K562 (cell line): ENCODE data around the gene LPIN1. TPM values are rescaled to one million over a fixed set of nuclear protein-coding genes. Genes with fewer than 3 reads are reported as not detected.

Experiments
- ATAC-seq: fragments of 200-7000 bp; cut with Tn5 transposase; 3 replicates; pipeline ENCODE4 v1.9.1; 2020; ENCODE audit warnings: moderate library complexity
- BruUV-seq: library from RNA; stranded (reverse); fragments of 400-500 nt; replicated peaks from 2 replicates; lab custom pipeline; 2021; lab: Mats Ljungman, UMichigan
- CTCF ChIA-PET: fragments of 300-600 bp; formaldehyde crosslinking; extraction: SDS; loops from one replicate; lab custom pipeline; 2021; ENCODE audit warnings: low intra/inter-chr PET ratio; lab: Yijun Ruan, JAX
- POLR2A ChIA-PET: fragments of 300-600, 350-650 bp; sonication (Branson Sonifier 250); formaldehyde crosslinking; extraction: SDS; loops from one replicate; lab custom pipeline; 2021; ENCODE audit warnings: antibody characterized with exemption, inconsistent platforms; lab: Yijun Ruan, JAX
- DNase-seq, 4 experiments: peaks; one replicate each; pipeline versions ENCODE4 v3.0.0 to v3.0.0-alpha.2; 2011 to 2018; ENCODE audit warnings: low spot score in 3 of 4, mixed read lengths in 3 of 4; ENCODE audit errors: extremely low read depth in 1 of 4
- FAIRE-seq: peaks from 2 replicates; lab custom pipeline; 2011; peaks lifted over from hg19 to GRCh38; lab: Jason Lieb, UNC
- H2AFZ ChIP-seq: 2 replicates; pipeline ENCODE4 v1.6.0; 2011; ENCODE audit warnings: low read depth, low read length, control low read depth, inconsistent platforms
- H3K27ac ChIP-seq: fragments of 200-600 bp; 3 replicates; pipeline ENCODE4 v1.8.0; 2011; ENCODE audit warnings: low read depth, mild to moderate bottlenecking, control low read depth, inconsistent platforms, low read length, moderate library complexity, mixed read lengths; ENCODE audit errors: extremely low read depth
- H3K27me3 ChIP-seq, 2 experiments: fragments of 300-600 bp in 1 of 2; 2 replicates in 1 of 2; 3 replicates in 1 of 2; pipeline versions ENCODE4 v1.6.0 to v1.8.0; 2011; ENCODE audit warnings: inconsistent platforms in 2 of 2, low read length in 2 of 2, mild to moderate bottlenecking in 1 of 2, mixed read lengths in 1 of 2, moderate library complexity in 1 of 2; ENCODE audit not compliant: control insufficient read depth in 2 of 2, insufficient read depth in 2 of 2
- H3K36me3 ChIP-seq: fragments of 300-600 bp; 3 replicates; pipeline ENCODE4 v1.8.0; 2011; ENCODE audit warnings: mild to moderate bottlenecking, low read length, inconsistent platforms; ENCODE audit not compliant: control insufficient read depth, insufficient read depth
- H3K4me1 ChIP-seq, 2 experiments: fragments of 200-600 bp in 1 of 2; replicated peaks in 1 of 2; 2 replicates in 1 of 2; 3 replicates in 1 of 2; pipeline versions ENCODE4 v1.5.1 to v1.8.0; 2011; ENCODE audit warnings: inconsistent platforms in 2 of 2, low read length in 2 of 2, mild to moderate bottlenecking in 1 of 2, mixed read lengths in 1 of 2, moderate library complexity in 1 of 2; ENCODE audit not compliant: control insufficient read depth in 2 of 2, insufficient read depth in 2 of 2
- H3K4me2 ChIP-seq: 2 replicates; pipeline ENCODE4 v1.6.1; 2011; ENCODE audit warnings: low read length, control low read depth, inconsistent platforms, mixed read lengths; ENCODE audit not compliant: insufficient read depth
- H3K4me3 ChIP-seq: fragments of 200-600 bp; sonication (generic), shearing (Covaris generic); 2 replicates; pipeline ENCODE4 v1.5.1; 2016; ENCODE audit warnings: control low read depth, inconsistent platforms
- H3K79me2 ChIP-seq: fragments of 200-600 bp; 3 replicates; pipeline ENCODE4 v1.8.0; 2011; ENCODE audit warnings: low read length, inconsistent platforms; ENCODE audit not compliant: control insufficient read depth, insufficient read depth
- H3K9ac ChIP-seq, 2 experiments: 2 replicates each; pipeline versions ENCODE4 v1.6.0 to v1.6.1; 2011; ENCODE audit warnings: low read depth in 2 of 2, low read length in 2 of 2, control low read depth in 1 of 2, inconsistent platforms in 1 of 2, mild to moderate bottlenecking in 1 of 2, mixed read lengths in 1 of 2; ENCODE audit not compliant: insufficient read depth in 1 of 2
- H3K9me1 ChIP-seq: one replicate; pipeline ENCODE4 v1.6.0; 2011; ENCODE audit warnings: inconsistent platforms, mild to moderate bottlenecking, low read length, moderate library complexity; ENCODE audit not compliant: control insufficient read depth, insufficient read depth
- H3K9me3 ChIP-seq: replicated peaks from 2 replicates; pipeline ENCODE4 v1.5.1; 2011; ENCODE audit warnings: low read depth, low read length, inconsistent platforms; ENCODE audit not compliant: control insufficient read depth, insufficient read depth
- H4K20me1 ChIP-seq: replicated peaks from 2 replicates; pipeline ENCODE4 v1.6.1; 2011; ENCODE audit warnings: low read length, inconsistent platforms, mixed read lengths; ENCODE audit not compliant: control insufficient read depth, insufficient read depth
- CTCFL ChIP-seq: IDR thresholded peaks from 2 replicates; pipeline ENCODE4 v1.6.1; 2011; ENCODE audit warnings: borderline replicate concordance, low read depth, mild to moderate bottlenecking, moderate library complexity, low read length; ENCODE audit not compliant: insufficient read depth, poor library complexity, severe bottlenecking
- NKRF ChIP-seq: fragments of 450-650 bp; IDR thresholded peaks from 2 replicates; pipeline ENCODE4 v1.6.1; 2016; ENCODE audit warnings: borderline replicate concordance
- SMAD1 ChIP-seq: fragments of 150-350 bp; IDR thresholded peaks from 2 replicates; pipeline ENCODE4 v1.6.1; 2014; ENCODE audit warnings: low read length, low read depth; ENCODE audit not compliant: partially characterized antibody
- SMARCB1 ChIP-seq: IDR thresholded peaks from 2 replicates; pipeline ENCODE4 v1.6.1; 2011; ENCODE audit warnings: improper control_type of control experiment, low read depth; ENCODE audit not compliant: insufficient read length
- SRF ChIP-seq, 2 experiments: fragments of 250-450, 450-650 bp in 1 of 2; sonication (Bioruptor Pico) in 1 of 2; sonication (generic) in 1 of 2; formaldehyde crosslinking; IDR thresholded peaks; 2 replicates each; pipeline versions ENCODE4 v1.5.0 to v1.5.1; 2020 to 2022; ENCODE audit warnings: mild to moderate bottlenecking in 1 of 2, missing genetic modification reagents in 1 of 2
- ZNF121 ChIP-seq: sonication (generic); formaldehyde crosslinking; conservative IDR thresholded peaks from 2 replicates; pipeline ENCODE4 v1.8.0; 2022; ENCODE audit warnings: missing genetic modification reagents
- WGBS: fragments of 100-300 bp; shearing (Covaris generic); methylation state at CpG from one replicate; pipeline ENCODE4 v1.1.6; 2016; ENCODE audit warnings: low coverage, mixed read lengths; ENCODE audit not compliant: insufficient coverage; ENCODE audit errors: missing lambda C conversion rate; 5-methylcytosine and 5-hydroxymethylcytosine counted together
- in situ Hi-C: fragments of 300-500 bp; cut with MboI; formaldehyde crosslinking; loops from 4 replicates; pipeline ENCODE4 v1.15.0; 2018; ENCODE audit warnings: inconsistent platforms, mixed read lengths
- intact Hi-C: fragments of 100-400 bp; cut with micrococcal nuclease; formaldehyde crosslinking; loops from 2 replicates; pipeline ENCODE4 v1.14.2; 2022
- polyA plus RNA-seq, 8 experiments: library from polyadenylated mRNA; depleted of rRNA in 4 of 8; stranded (reverse) in 5 of 8; unstranded in 3 of 8; fragments of >200 nt; fragmentation: Nextera tagmentation in 2 of 8; fragmentation: Illumina TruSeq in 1 of 8; extraction: Ambion mirVana in 2 of 8; extraction: Trizol in 1 of 8; gene quantifications; 2 replicates each; pipeline versions ENCODE4 v1.2.1 to v1.2.3, GENCODE V29; 2011 to 2014; ENCODE audit warnings: inconsistent platforms in 1 of 8, missing spikeins in 1 of 8
- total RNA-seq, 7 experiments: library from RNA; depleted of rRNA in 6 of 7; stranded (reverse); fragments of >200 nt in 6 of 7; fragmentation: Illumina TruSeq in 2 of 7; extraction: Trizol in 2 of 7; gene quantifications; 2 replicates each; pipeline versions ENCODE4 v1.2.1 to v1.2.3, GENCODE V29; 2011 to 2021; ENCODE audit warnings: low replicate concordance in 1 of 7
- TF ChIP-seq, protein P1 (sequence below): fragments of 250-450 bp; sonication (Bioruptor Pico); IDR thresholded peaks from 2 replicates; pipeline ENCODE4 v1.4.0; 2020; ENCODE audit warnings: borderline replicate concordance
- TF ChIP-seq, protein P2 (sequence below): sonication (generic); formaldehyde crosslinking; IDR thresholded peaks from 2 replicates; pipeline ENCODE4 v1.8.1; 2023; ENCODE audit warnings: mild to moderate bottlenecking, missing genetic modification reagents
- TF ChIP-seq, protein P3 (sequence below): sonication (generic); formaldehyde crosslinking; IDR thresholded peaks from 2 replicates; pipeline ENCODE4 v1.9.0; 2022; ENCODE audit warnings: mild to moderate bottlenecking, missing genetic modification reagents

Gene LPIN1
- total and polyA plus RNA-seq, 9 of the 15 experiments (the other 6 are each of a cell fraction or from before 2014, with no cell fraction given): 9.2 to 84.0 (median 27.8) TPM

GRCh38 chr2:11744631-11745394, 1.6 kb upstream of the LPIN1 start:
- Histone ChIP-seq H3K4me1 (peaks cover 66 to 69% of the 10 kb centered on the region in 2 experiments; a peak in 4 of 5 replicates), H3K9ac (peak overlapping the region; percentile 71 to 85; a peak in 3 of 4 replicates), H4K20me1 (peaks cover 11% of the 10 kb centered on the region), H2AFZ (peak overlapping the region; percentile 92), H3K79me2 (peaks cover 33% of the 10 kb centered on the region), H3K9me3 (peaks cover 5% of the 10 kb centered on the region; the same call in 1 of the 2 replicates), H3K4me3 (peak overlapping the region; percentile 33), H3K9me1 (no peaks in the 10 kb centered on the region), H3K27me3 (no peaks in the 10 kb centered on the region), H3K27ac (peak overlapping the region; percentile 86), H3K36me3 (no peaks in the 10 kb centered on the region; the same call in 2 of the 3 replicates), H3K4me2 (peak overlapping the region; percentile 87)
- WGBS: 7% methylated on average over 14 of the region's 14 CpGs
- ATAC-seq (peak; percentile 59), FAIRE-seq (peak; percentile 83), DNase-seq (peak; percentile 40 to 89 (median 60))
- ChIA-PET POLR2A (interaction anchor here (0.7 to 1.3 kb wide), 8 partner anchors 9 to 389 kb away, joined by 3 to 5 read pairs (median 4); no protein-coding TSS in a partner anchor), CTCF (interaction anchor here (0.5 to 1.3 kb wide), 5 partner anchors 10 to 1166 kb away, joined by 3 to 6 read pairs (median 3); no protein-coding TSS in a partner anchor)
- intact Hi-C loops (loop anchor here (2.0 kb wide), 3 partner anchors 22 to 56 kb away; no protein-coding TSS in a partner anchor), in situ Hi-C loops (no loop called here)
- TSS peak; percentile 77 for BruUV-seq
- TF ChIP-seq, protein P1, sequence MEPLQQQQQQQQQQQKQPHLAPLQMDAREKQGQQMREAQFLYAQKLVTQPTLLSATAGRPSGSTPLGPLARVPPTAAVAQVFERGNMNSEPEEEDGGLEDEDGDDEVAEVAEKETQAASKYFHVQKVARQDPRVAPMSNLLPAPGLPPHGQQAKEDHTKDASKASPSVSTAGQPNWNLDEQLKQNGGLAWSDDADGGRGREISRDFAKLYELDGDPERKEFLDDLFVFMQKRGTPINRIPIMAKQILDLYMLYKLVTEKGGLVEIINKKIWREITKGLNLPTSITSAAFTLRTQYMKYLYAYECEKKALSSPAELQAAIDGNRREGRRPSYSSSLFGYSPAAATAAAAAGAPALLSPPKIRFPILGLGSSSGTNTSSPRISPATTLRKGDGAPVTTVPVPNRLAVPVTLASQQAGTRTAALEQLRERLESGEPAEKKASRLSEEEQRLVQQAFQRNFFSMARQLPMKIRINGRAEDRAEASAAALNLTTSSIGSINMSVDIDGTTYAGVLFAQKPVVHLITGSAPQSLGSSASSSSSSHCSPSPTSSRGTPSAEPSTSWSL (CRISPR knock-in tag): 0 out of 2 replicates have a peak, but pooled peaks have one; percentile 20
- TF ChIP-seq SMARCB1 (no peak), ZNF121 (CRISPR knock-in tag) (no peak), SMAD1 (no peak), CTCFL (no peak), NKRF (peak; percentile 50; the same call in 1 of the 2 replicates), SRF (CRISPR knock-in tag; IDR thresholded peaks at IDR 0.05) (0 out of 4 replicates have a peak, but pooled peaks of 1 of the 2 experiments have one; percentile 25)
- TF ChIP-seq, protein P2, sequence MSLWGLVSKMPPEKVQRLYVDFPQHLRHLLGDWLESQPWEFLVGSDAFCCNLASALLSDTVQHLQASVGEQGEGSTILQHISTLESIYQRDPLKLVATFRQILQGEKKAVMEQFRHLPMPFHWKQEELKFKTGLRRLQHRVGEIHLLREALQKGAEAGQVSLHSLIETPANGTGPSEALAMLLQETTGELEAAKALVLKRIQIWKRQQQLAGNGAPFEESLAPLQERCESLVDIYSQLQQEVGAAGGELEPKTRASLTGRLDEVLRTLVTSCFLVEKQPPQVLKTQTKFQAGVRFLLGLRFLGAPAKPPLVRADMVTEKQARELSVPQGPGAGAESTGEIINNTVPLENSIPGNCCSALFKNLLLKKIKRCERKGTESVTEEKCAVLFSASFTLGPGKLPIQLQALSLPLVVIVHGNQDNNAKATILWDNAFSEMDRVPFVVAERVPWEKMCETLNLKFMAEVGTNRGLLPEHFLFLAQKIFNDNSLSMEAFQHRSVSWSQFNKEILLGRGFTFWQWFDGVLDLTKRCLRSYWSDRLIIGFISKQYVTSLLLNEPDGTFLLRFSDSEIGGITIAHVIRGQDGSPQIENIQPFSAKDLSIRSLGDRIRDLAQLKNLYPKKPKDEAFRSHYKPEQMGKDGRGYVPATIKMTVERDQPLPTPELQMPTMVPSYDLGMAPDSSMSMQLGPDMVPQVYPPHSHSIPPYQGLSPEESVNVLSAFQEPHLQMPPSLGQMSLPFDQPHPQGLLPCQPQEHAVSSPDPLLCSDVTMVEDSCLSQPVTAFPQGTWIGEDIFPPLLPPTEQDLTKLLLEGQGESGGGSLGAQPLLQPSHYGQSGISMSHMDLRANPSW: no peak
- TF ChIP-seq, protein P3, sequence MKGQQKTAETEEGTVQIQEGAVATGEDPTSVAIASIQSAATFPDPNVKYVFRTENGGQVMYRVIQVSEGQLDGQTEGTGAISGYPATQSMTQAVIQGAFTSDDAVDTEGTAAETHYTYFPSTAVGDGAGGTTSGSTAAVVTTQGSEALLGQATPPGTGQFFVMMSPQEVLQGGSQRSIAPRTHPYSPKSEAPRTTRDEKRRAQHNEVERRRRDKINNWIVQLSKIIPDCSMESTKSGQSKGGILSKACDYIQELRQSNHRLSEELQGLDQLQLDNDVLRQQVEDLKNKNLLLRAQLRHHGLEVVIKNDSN (CRISPR knock-in tag): no peak
